Fibroblast of mammary gland (primary cell): ENCODE data around the gene P3H3.

Experiments
- DNase-seq: peaks from one replicate; pipeline ENCODE4 v3.0.0-alpha.2; 2010; ENCODE audit warnings: low read depth
- H3K4me3 ChIP-seq: 2 replicates; pipeline ENCODE4 v1.5.1; 2011; ENCODE audit warnings: low read depth, mild to moderate bottlenecking, low read length, moderate library complexity; ENCODE audit not compliant: control insufficient read depth
- TF ChIP-seq, protein P1 (sequence below): conservative IDR thresholded peaks from 2 replicates; pipeline ENCODE4 v1.5.1; 2011; ENCODE audit warnings: low read depth, low read length, inconsistent platforms; ENCODE audit not compliant: control insufficient read depth, insufficient read depth

P3H3 gene

DNA sequence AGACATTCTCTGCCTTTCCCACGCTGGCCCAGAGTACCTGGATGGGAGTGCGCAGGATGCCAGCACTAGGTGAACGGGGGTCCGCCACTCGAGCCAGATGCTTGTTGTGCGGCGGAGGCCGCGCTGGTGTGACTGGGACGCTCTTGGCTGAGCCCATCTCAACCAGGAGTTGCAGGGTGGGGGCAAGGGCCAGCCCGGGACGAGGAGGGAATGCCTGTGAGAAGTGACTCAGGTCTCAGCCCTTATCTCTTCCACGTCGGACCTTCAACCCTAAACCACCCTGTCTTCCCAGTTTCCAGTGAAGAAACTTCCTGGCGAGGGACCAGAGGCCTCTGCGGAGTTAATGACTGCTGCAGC lies 22.6 kb downstream of the P3H3 start:
- TF ChIP-seq, protein P1, sequence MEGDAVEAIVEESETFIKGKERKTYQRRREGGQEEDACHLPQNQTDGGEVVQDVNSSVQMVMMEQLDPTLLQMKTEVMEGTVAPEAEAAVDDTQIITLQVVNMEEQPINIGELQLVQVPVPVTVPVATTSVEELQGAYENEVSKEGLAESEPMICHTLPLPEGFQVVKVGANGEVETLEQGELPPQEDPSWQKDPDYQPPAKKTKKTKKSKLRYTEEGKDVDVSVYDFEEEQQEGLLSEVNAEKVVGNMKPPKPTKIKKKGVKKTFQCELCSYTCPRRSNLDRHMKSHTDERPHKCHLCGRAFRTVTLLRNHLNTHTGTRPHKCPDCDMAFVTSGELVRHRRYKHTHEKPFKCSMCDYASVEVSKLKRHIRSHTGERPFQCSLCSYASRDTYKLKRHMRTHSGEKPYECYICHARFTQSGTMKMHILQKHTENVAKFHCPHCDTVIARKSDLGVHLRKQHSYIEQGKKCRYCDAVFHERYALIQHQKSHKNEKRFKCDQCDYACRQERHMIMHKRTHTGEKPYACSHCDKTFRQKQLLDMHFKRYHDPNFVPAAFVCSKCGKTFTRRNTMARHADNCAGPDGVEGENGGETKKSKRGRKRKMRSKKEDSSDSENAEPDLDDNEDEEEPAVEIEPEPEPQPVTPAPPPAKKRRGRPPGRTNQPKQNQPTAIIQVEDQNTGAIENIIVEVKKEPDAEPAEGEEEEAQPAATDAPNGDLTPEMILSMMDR: no peak
- DNase-seq: no peak
- H3K4me3 ChIP-seq: peak overlapping the region; percentile 93

DNA sequence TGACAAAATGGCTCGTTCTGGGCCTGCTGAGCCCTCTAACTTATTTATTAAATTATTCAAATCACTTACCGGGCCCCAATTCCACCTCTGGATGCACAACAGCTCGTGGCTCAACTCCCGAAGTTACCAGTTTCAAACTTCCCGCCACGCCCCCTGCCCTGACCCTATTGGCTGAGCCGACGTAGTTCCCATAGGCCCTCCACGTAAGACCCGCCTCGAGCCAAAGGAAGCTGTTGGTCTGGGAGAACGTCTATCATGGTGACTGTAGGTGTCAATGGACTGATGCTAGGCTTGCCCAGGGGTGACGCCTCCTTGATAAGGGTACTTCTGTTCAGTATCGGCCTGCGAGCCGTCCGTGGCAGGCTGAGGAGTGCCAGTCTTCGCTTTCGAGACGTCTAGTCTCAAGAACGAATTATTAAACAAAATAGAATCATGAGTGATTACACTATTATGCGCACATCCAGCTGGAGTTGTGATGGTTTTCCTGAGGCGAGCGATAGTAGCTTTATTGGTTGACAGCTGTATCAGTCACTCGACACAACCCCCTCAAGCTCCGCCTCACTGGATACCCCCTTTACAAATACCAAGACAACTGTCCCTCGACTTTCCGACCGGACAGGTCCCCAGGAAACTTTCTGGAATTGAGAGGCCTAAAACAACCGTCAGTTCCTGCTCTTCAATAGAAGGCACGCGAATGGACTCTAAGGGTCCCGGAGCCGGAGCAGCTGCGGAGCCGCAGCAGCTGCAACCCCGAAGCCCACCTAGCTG lies 23.1 kb downstream of the P3H3 start, which contains the start of gene CDCA3:
TSS of gene CDCA3 (minus strand) at position 134 of the 768 bp plus-strand sequence. CDS start 334 bp downstream, outside the sequence.
- DNase-seq: peak; percentile 99
- H3K4me3 ChIP-seq: peak within 1 kb of the TSS; percentile 93
- TF ChIP-seq, protein P1: no peak

DNA sequence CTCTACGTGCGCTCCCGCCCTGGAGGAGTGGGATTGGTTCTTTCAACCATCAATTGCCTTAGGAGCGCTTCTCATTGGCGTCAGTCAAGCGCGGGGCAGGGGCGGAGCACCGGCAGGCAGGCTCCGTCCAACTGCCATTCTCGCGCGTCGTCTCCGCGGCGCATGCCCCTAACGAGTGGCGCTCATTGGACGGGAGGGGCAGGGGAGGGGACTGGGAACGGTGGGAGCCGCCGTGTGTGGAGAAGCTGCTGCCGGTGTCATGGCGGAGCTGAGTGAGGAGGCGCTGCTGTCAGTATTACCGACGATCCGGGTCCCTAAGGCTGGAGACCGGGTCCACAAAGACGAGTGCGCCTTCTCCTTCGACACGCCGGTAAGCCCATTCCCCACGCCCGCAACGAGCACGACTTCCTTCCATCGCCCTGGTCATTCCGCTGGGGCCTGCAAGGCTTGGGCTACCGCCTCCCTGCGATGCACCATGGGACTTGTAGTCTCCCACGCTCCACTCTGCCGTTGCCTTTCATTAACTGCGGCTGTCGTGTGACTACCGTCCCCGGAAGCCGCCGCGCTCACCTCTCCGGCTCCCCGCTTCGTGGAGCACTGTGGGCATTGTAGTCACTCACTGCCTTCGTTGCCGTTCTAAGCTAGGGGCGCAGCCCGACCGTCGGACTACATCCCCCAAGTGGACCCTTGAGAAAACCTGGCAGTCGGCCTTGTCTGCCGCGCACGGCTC lies 23.9 kb downstream of the P3H3 start, which contains the start of gene USP5:
TSS of gene USP5 (plus strand) at position 230 of the 730 bp plus-strand sequence. CDS start at position 260, 30 bp downstream.
- TF ChIP-seq, protein P1: no peak
- H3K4me3 ChIP-seq: peak within 1 kb of the TSS; percentile 93
- DNase-seq: peak; percentile 100

DNA sequence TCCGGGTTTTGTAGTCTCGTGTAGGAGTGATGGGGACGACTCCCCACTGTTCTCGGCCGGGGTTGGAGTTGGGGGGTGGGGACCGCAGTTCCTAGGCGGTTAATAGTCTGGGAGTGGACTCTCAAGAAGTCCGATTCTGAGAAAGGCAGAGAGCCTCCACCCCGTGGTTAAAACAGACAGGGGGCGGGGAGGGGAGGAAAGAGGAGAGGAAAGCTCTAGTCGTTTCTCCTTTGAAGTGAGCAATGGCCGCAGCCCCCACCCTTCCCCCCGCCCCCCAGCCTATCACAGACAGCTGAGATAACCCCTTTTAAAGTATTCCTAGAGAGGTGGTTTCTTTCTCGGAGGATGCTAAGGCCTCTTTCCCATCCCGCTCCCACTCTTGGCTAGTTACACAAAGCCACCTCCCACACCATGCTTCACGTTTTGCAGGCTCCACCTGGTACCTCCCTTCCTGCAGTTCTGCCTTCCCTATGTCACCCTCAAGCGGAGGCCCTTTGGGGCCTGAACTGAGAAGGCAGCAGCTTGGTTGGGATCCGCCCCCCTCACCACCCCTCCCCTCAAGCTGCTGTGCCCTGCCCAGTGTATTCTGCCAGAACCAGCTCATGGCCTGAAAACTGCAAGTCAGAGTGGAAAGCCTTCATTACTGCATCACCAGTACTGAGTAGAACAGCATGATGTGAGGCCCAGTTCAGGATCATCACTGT lies 24.6 kb downstream of the P3H3 start:
- H3K4me3 ChIP-seq: peak overlapping the region; percentile 93
- TF ChIP-seq, protein P1: no peak
- peak; percentile 79 for DNase-seq

DNA sequence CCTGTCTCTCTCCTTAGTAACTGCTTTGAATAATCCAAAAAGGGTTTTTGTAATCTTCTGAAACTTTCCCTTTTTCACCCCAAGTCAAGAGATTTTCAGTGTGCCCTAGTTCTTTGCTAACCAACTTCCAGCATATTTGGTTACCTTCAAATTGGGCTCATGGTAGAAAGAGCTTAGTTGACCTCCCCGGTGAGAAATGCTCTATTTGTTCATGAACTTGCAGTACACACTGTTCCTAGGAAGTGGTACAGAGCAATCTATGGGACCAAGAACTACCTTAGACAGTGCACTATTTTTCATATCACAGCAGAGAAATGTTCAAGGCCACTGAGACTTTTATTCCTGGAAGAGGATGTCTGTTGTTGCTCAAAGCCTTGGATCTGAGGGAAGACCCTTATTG lies 25.4 kb downstream of the P3H3 start:
- H3K4me3 ChIP-seq: peak overlapping the region; percentile 93
- TF ChIP-seq, protein P1: no peak
- no peak for DNase-seq

DNA sequence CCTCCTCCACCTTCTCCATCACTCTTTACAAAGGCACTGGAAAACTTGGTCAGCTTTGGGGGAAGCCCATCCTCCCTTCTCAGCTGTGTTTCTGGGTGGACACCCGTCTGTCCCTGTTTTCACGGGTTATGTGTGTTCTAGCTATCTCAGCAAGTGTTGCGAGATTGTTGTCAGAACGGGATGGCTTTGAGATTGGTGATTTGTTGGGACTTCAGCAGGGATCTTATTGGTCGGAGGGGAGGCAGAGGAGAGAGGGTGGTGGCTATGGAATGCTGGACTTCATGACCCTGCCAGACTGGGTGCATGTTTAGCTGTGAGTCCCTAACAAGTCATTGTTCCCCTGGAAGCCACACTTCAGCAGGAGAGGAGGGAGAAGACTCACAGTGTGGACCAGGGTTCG lies 25.8 kb downstream of the P3H3 start:
- no peak for DNase-seq
- TF ChIP-seq, protein P1: no peak
- no peak overlapping the region for H3K4me3 ChIP-seq
